ENCODE results near the gene NUDT9. TPM values are rescaled to one million over a fixed set of nuclear protein-coding genes. Genes with fewer than 3 reads are reported as not detected.
"Not testable (repeated sequence)": the region's sequence is repeated elsewhere in the genome, so short reads cannot be mapped to it uniquely, and the experiment has no call there.

The NUDT9 gene
- total and polyA plus RNA-seq, 2 donors (not counting 1 experiment from before 2014, with no cell fraction given) = 18.8 to 29.2 TPM

GRCh38 chr4:87406462-87406861, 15.9 kb upstream of the NUDT9 start:
- no peaks in the 10 kb centered on the region for H3K9me3 ChIP-seq (ENCODE audit: control insufficient read depth, insufficient read depth, low read depth, low read length)
- no peak for TF ChIP-seq CTCF (conservative IDR thresholded peaks at IDR 0.05 in 1 of 2, IDR thresholded peaks at IDR 0.05 in 1 of 2; ENCODE audit: low read depth in 1 of 2, low read length in 2 of 2)
- no peak for TF ChIP-seq EZH2 (IDR thresholded peaks at IDR 0.05; ENCODE audit: low read length, missing control alignments)

GRCh38 chr4:87406902-87407301, 15.5 kb upstream of the NUDT9 start:
- H3K79me2 ChIP-seq (ENCODE audit: control insufficient read depth, insufficient read depth, low read length); H3K9ac ChIP-seq (ENCODE audit: insufficient read depth, low read length); H3K4me1 ChIP-seq (ENCODE audit: control insufficient read depth, extremely low read depth, insufficient read depth, low read length); H2AFZ ChIP-seq (ENCODE audit: low read length); H3K4me2 ChIP-seq (ENCODE audit: extremely low read depth, insufficient read depth, low read length); H3K4me3 ChIP-seq (replicated peaks in 1 of 4; ENCODE audit: control extremely low read depth in 1 of 4, insufficient read depth in 1 of 4, low read depth in 3 of 4, low read length in 4 of 4); H3K27me3 ChIP-seq (ENCODE audit: control insufficient read depth, insufficient read depth, low read length); H3K27ac ChIP-seq (ENCODE audit: insufficient read depth, low read length); H4K20me1 ChIP-seq (ENCODE audit: control insufficient read depth, extremely low read depth, insufficient read depth, low read length); DNase-seq (ENCODE audit: low read depth in 2 of 2); H3K9me3 ChIP-seq (ENCODE audit: control insufficient read depth, insufficient read depth, low read depth, low read length); H3K36me3 ChIP-seq (ENCODE audit: control insufficient read depth, insufficient read depth, low read length): not testable (repeated sequence)

More at GRCh38 chr4:87406462-87406861, 15.9 kb upstream of the NUDT9 start:
- no peaks in the 10 kb centered on the region for H3K27me3 ChIP-seq (ENCODE audit: control insufficient read depth, insufficient read depth, low read length)
- H2AFZ ChIP-seq (ENCODE audit: low read length) = no peak overlapping the region
- H3K27ac ChIP-seq (ENCODE audit: insufficient read depth, low read length) = no peak overlapping the region
- H3K4me2 ChIP-seq (ENCODE audit: extremely low read depth, insufficient read depth, low read length) = no peak overlapping the region
- DNase-seq (ENCODE audit: low read depth in 2 of 2) = no peak
- H4K20me1 ChIP-seq (ENCODE audit: control insufficient read depth, extremely low read depth, insufficient read depth, low read length) = no peaks in the 10 kb centered on the region
- no peak overlapping the region for H3K9ac ChIP-seq (ENCODE audit: insufficient read depth, low read length)
- H3K4me3 ChIP-seq (replicated peaks in 1 of 4; ENCODE audit: control extremely low read depth in 1 of 4, insufficient read depth in 1 of 4, low read depth in 3 of 4, low read length in 4 of 4) = no peak overlapping the region
- no peaks in the 10 kb centered on the region for H3K4me1 ChIP-seq (ENCODE audit: control insufficient read depth, extremely low read depth, insufficient read depth, low read length)
- no peaks in the 10 kb centered on the region for H3K79me2 ChIP-seq (ENCODE audit: control insufficient read depth, insufficient read depth, low read length)
- no peaks in the 10 kb centered on the region for H3K36me3 ChIP-seq (ENCODE audit: control insufficient read depth, insufficient read depth, low read length)

DNA sequence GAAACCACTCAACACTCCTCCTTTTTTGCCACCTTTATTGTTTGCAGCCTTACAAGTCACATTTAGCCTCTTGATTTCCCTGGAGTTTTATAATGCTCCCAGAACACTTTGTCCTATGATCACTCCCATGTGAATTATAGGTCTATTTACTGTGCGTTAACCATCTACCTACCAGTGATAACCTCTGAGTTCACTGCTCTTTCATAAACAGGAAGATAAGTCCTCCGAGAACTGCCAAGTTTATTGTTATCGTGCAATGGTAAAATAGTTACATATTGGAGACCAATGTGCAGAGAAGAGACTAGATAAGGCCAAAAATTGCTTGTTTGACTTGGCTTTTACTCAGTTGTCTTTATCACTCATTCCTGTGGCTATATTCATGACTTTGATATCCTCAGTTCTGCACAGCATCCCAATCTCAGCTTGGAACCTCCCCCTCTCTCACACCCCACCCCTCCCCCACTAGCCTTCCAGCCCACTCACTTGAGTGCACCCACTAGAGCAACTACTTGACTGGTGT, 12.9 kb upstream of the NUDT9 start:
- Histone ChIP-seq H3K9ac (ENCODE audit: insufficient read depth, low read length) (no peak overlapping the region), H3K36me3 (ENCODE audit: control insufficient read depth, insufficient read depth, low read length) (no peaks in the 10 kb centered on the region), H3K27ac (ENCODE audit: insufficient read depth, low read length) (no peak overlapping the region), H3K4me2 (ENCODE audit: extremely low read depth, insufficient read depth, low read length) (no peak overlapping the region), H3K4me3 (replicated peaks in 1 of 4; ENCODE audit: control extremely low read depth in 1 of 4, insufficient read depth in 1 of 4, low read depth in 3 of 4, low read length in 4 of 4) (no peak overlapping the region), H3K9me3 (ENCODE audit: control insufficient read depth, insufficient read depth, low read depth, low read length) (no peaks in the 10 kb centered on the region), H3K27me3 (ENCODE audit: control insufficient read depth, insufficient read depth, low read length) (no peaks in the 10 kb centered on the region), H3K79me2 (ENCODE audit: control insufficient read depth, insufficient read depth, low read length) (no peaks in the 10 kb centered on the region), H3K4me1 (ENCODE audit: control insufficient read depth, extremely low read depth, insufficient read depth, low read length) (no peaks in the 10 kb centered on the region), H2AFZ (ENCODE audit: low read length) (no peak overlapping the region), H4K20me1 (ENCODE audit: control insufficient read depth, extremely low read depth, insufficient read depth, low read length) (no peaks in the 10 kb centered on the region)
- no peak for TF ChIP-seq CTCF (conservative IDR thresholded peaks at IDR 0.05 in 1 of 2, IDR thresholded peaks at IDR 0.05 in 1 of 2; ENCODE audit: low read depth in 1 of 2, low read length in 2 of 2)
- TF ChIP-seq EZH2 (IDR thresholded peaks at IDR 0.05; ENCODE audit: low read length, missing control alignments) = no peak
- DNase-seq (ENCODE audit: low read depth in 2 of 2) = no peak

All from fibroblast of lung (primary cell).